ENCODE measurements around the gene NPTX1.

Gene NPTX1

GRCh38 chr17:80518392-80518791, 42.0 kb upstream of the NPTX1 start:
- H3K4me3 ChIP-seq (ENCODE audit: low read depth, low read length), result no peak overlapping the region
- in situ Hi-C loops (cut with HindIII; ENCODE audit: low sequenced_read_pairs), result no loop called here
- TF ChIP-seq CTCF (IDR thresholded peaks at IDR 0.05; ENCODE audit: low read depth, low read length, missing control alignments), result no peak
- DNase-seq (ENCODE audit: low read depth), result no peak

- no peak for TF ChIP-seq CTCF (IDR thresholded peaks at IDR 0.05; ENCODE audit: low read depth, low read length, missing control alignments)
These were observed 41.2 kb upstream of the NPTX1 start for GRCh38 chr17:80517641-80518040.

GRCh38 chr17:80516171-80516932, 39.9 kb upstream of the NPTX1 start:
- DNase-seq (ENCODE audit: low read depth), result no peak
- no peak for TF ChIP-seq CTCF (IDR thresholded peaks at IDR 0.05; ENCODE audit: low read depth, low read length, missing control alignments)
- in situ Hi-C loops (cut with HindIII; ENCODE audit: low sequenced_read_pairs), result no loop called here
- H3K4me3 ChIP-seq (ENCODE audit: low read depth, low read length), result no peak overlapping the region

More at GRCh38 chr17:80517641-80518040, 41.2 kb upstream of the NPTX1 start:
- no peak overlapping the region for H3K4me3 ChIP-seq (ENCODE audit: low read depth, low read length)
- no peak for DNase-seq (ENCODE audit: low read depth)
- in situ Hi-C loops (cut with HindIII; ENCODE audit: low sequenced_read_pairs), result no loop called here

DNA sequence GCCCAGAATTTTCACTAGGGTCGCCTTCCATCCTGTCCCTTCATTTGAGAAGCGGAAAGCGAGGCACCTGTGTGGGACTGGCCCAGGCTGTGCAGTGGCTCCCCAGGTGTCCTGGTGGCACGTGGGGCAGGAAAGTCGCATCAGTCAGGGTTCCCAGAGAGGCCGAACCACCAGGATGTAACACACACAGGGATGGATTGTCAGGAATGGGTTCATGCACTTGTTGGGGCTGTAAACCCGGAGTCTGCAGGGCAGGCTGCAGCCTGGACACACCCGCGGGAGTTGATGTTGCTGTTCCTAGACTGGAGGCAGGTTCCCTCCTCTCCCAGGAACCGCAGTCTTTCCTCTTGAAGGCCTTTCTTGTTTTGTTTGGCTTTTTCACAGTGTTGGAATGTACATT, 37.5 kb upstream of the NPTX1 start:
- in situ Hi-C loops (cut with HindIII; ENCODE audit: low sequenced_read_pairs), result no loop called here
- TF ChIP-seq CTCF (IDR thresholded peaks at IDR 0.05; ENCODE audit: low read depth, low read length, missing control alignments), result no peak
- no peak overlapping the region for H3K4me3 ChIP-seq (ENCODE audit: low read depth, low read length)
- peak; percentile 64 for DNase-seq (ENCODE audit: low read depth)

- DNase-seq (ENCODE audit: low read depth), result no peak
These were observed 36.8 kb upstream of the NPTX1 start for GRCh38 chr17:80513201-80513600.

GRCh38 chr17:80512233-80512632, 35.8 kb upstream of the NPTX1 start:
- no peak overlapping the region for H3K4me3 ChIP-seq (ENCODE audit: low read depth, low read length)
- peak; percentile 23 for DNase-seq (ENCODE audit: low read depth)
- in situ Hi-C loops (cut with HindIII; ENCODE audit: low sequenced_read_pairs), result no loop called here
- TF ChIP-seq CTCF (IDR thresholded peaks at IDR 0.05; ENCODE audit: low read depth, low read length, missing control alignments), result no peak

More at GRCh38 chr17:80513201-80513600, 36.8 kb upstream of the NPTX1 start:
- in situ Hi-C loops (cut with HindIII; ENCODE audit: low sequenced_read_pairs), result no loop called here
- H3K4me3 ChIP-seq (ENCODE audit: low read depth, low read length), result no peak overlapping the region
- TF ChIP-seq CTCF (IDR thresholded peaks at IDR 0.05; ENCODE audit: low read depth, low read length, missing control alignments), result no peak

Measured in astrocyte of the cerebellum (primary cell).